ENCODE data around the gene TP53BP1.

DNA sequence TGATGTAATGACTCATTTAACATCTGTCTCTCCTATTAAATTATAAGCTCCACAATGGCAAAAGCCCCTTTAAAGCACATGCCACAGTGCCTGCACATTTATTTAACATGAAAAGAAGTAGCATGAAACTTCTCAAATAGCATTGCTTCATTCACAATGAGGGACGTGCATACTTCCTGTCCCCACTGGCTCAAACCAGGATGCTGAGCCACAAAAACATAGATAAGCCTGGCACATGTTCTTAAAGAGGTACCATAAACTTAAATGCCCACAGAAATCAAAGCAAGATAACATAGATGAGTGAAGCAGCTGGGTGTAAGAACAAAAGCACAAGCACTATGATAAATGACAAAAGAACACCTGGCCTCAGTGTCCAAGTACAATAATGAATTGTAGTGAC lies 3.8 kb downstream of the TP53BP1 start:
- TF ChIP-seq, protein P1, sequence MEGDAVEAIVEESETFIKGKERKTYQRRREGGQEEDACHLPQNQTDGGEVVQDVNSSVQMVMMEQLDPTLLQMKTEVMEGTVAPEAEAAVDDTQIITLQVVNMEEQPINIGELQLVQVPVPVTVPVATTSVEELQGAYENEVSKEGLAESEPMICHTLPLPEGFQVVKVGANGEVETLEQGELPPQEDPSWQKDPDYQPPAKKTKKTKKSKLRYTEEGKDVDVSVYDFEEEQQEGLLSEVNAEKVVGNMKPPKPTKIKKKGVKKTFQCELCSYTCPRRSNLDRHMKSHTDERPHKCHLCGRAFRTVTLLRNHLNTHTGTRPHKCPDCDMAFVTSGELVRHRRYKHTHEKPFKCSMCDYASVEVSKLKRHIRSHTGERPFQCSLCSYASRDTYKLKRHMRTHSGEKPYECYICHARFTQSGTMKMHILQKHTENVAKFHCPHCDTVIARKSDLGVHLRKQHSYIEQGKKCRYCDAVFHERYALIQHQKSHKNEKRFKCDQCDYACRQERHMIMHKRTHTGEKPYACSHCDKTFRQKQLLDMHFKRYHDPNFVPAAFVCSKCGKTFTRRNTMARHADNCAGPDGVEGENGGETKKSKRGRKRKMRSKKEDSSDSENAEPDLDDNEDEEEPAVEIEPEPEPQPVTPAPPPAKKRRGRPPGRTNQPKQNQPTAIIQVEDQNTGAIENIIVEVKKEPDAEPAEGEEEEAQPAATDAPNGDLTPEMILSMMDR (IDR thresholded peaks at IDR 0.05), result no peak
- no peak for TF ChIP-seq POLR2A (IDR thresholded peaks at IDR 0.05)
